GM18951 (cell line): ENCODE measurements around the gene RDH16.

Experiments used
- POLR2A ChIP-seq: IDR thresholded peaks from 4 replicates; pipeline ENCODE4 v1.6.1; 2011; ENCODE audit warnings: mild to moderate bottlenecking; ENCODE audit not compliant: insufficient read length, insufficient read depth; ENCODE audit errors: extremely low read depth
- in situ Hi-C: fragments of 300-500 bp; cut with MboI; formaldehyde crosslinking; loops from one replicate; pipeline ENCODE4 v1.12.0; 2022; ENCODE audit warnings: low sequenced_read_pairs, mixed read lengths, inconsistent platforms; ENCODE audit not compliant: unreplicated experiment

Gene RDH16

GRCh38 chr12:56995930-56996496 lies 38.6 kb upstream of the RDH16 start:
- in situ Hi-C loops = loop anchor here (25.0 kb wide), 1 partner anchor 484 kb away; the partner anchor contains the start of gene RBMS2
- TF ChIP-seq POLR2A = no peak

GRCh38 chr12:56995201-56995929 lies 38.0 kb upstream of the RDH16 start:
- no peak for TF ChIP-seq POLR2A
- in situ Hi-C loops = loop anchor here (25.0 kb wide), 1 partner anchor 483 kb away; the partner anchor contains the start of gene RBMS2

GRCh38 chr12:56994231-56994746 lies 36.9 kb upstream of the RDH16 start:
- in situ Hi-C loops = loop anchor here (25.0 kb wide), 1 partner anchor 482 kb away; the partner anchor contains the start of gene RBMS2
- no peak for TF ChIP-seq POLR2A

GRCh38 chr12:56993346-56993745 lies 35.9 kb upstream of the RDH16 start:
- in situ Hi-C loops = loop anchor here (25.0 kb wide), 1 partner anchor 481 kb away; the partner anchor contains the start of gene RBMS2
- TF ChIP-seq POLR2A = no peak

- TF ChIP-seq POLR2A = no peak
- in situ Hi-C loops = loop anchor here (25.0 kb wide), 1 partner anchor 479 kb away; the partner anchor contains the start of gene RBMS2
Measured at GRCh38 chr12:56991319-56992246, 34.2 kb upstream of the RDH16 start.

- in situ Hi-C loops = loop anchor here (25.0 kb wide), 1 partner anchor 478 kb away; the partner anchor contains the start of gene RBMS2
Measured at GRCh38 chr12:56990648-56991318, 33.4 kb upstream of the RDH16 start.

GRCh38 chr12:56989861-56990610 lies 32.6 kb upstream of the RDH16 start:
- no peak for TF ChIP-seq POLR2A
- in situ Hi-C loops = loop anchor here (5.0 to 25.0 kb wide), 2 partner anchors 233 to 478 kb away; partner anchors contain the start of gene RBMS2

More at GRCh38 chr12:56990648-56991318, 33.4 kb upstream of the RDH16 start:
- no peak for TF ChIP-seq POLR2A

GRCh38 chr12:56988207-56988739 lies 30.9 kb upstream of the RDH16 start:
- in situ Hi-C loops = loop anchor here (5.0 to 25.0 kb wide), 2 partner anchors 231 to 476 kb away; partner anchors contain the start of gene RBMS2

GRCh38 chr12:56987551-56988053 lies 30.2 kb upstream of the RDH16 start:
- in situ Hi-C loops = loop anchor here (5.0 to 25.0 kb wide), 2 partner anchors 230 to 475 kb away; partner anchors contain the start of gene RBMS2
- no peak for TF ChIP-seq POLR2A

More at GRCh38 chr12:56988207-56988739, 30.9 kb upstream of the RDH16 start:
- no peak for TF ChIP-seq POLR2A

- in situ Hi-C loops = loop anchor here (5.0 to 25.0 kb wide), 2 partner anchors 230 to 475 kb away; partner anchors contain the start of gene RBMS2
- no peak for TF ChIP-seq POLR2A
Measured at GRCh38 chr12:56987011-56987410, 29.6 kb upstream of the RDH16 start.

GRCh38 chr12:56985714-56986113 lies 28.3 kb upstream of the RDH16 start:
- in situ Hi-C loops = loop anchor here (5.0 to 25.0 kb wide), 2 partner anchors 228 to 473 kb away; partner anchors contain the start of gene RBMS2
